ENCODE data around the gene C6orf52. TPM values are rescaled to one million over a fixed set of nuclear protein-coding genes. Genes with fewer than 3 reads are reported as not detected.

C6orf52 gene
- total RNA-seq, 1 experiment from 2014 or later: 3.9 TPM

- ChIA-PET POLR2A (no interaction called here), CTCF (no interaction called here), RAD21 (ENCODE audit: low non-redundant PET in 1 of 2, low total read pairs in 2 of 2, uncharacterized antibody in 2 of 2, unreplicated experiment in 2 of 2) (no interaction called here)
- H3K9ac ChIP-seq (ENCODE audit: low read length): no peak overlapping the region
- no TSS peak for BruUV-seq (replicated peaks)
- H3K4me3 ChIP-seq (replicated peaks in 1 of 2; ENCODE audit: low read depth in 1 of 2, low read length in 2 of 2): no peak overlapping the region
- H3K27me3 ChIP-seq (ENCODE audit: insufficient read depth, low read length): no peaks in the 10 kb centered on the region
- H3K4me2 ChIP-seq (ENCODE audit: low read length): no peak overlapping the region
- no peaks in the 10 kb centered on the region for H3K36me3 ChIP-seq (ENCODE audit: control insufficient read depth in 1 of 2, insufficient read depth in 2 of 2, low read length in 2 of 2)
- H4K20me1 ChIP-seq (ENCODE audit: insufficient read depth): no peaks in the 10 kb centered on the region
- no peak overlapping the region for H2AFZ ChIP-seq (ENCODE audit: low read depth, low read length, poor library complexity, severe bottlenecking)
- ATAC-seq (no peak), DNase-seq (ENCODE audit: low read depth, low spot score) (no peak)
- intact Hi-C loops (cut with micrococcal nuclease): no loop called here
- H3K27ac ChIP-seq (ENCODE audit: low read depth, low read length): no peak overlapping the region
- H3K79me2 ChIP-seq (ENCODE audit: insufficient read depth, low read length): no peaks in the 10 kb centered on the region
- H3K9me2 ChIP-seq (ENCODE audit: insufficient read depth): no peaks in the 10 kb centered on the region
- H3K9me3 ChIP-seq (ENCODE audit: control insufficient read depth in 1 of 2, insufficient read depth in 1 of 2, low read depth in 1 of 2, low read length in 2 of 2): no peaks in the 10 kb centered on the region
- no peak for TF ChIP-seq TCF7L2 (IDR thresholded peaks at IDR 0.05; ENCODE audit: borderline replicate concordance, extremely low read depth, insufficient read depth, insufficient read length)
- peaks cover 3 to 5% of the 10 kb centered on the region in 2 experiments for H3K4me1 ChIP-seq (ENCODE audit: control insufficient read depth in 1 of 2, insufficient read depth in 2 of 2, low read length in 2 of 2)
Observed at GRCh38 chr6:10740061-10740460, 45.6 kb upstream of the C6orf52 start.

- DNase-seq (ENCODE audit: low read depth, low spot score) (no peak), ATAC-seq (no peak)
- Histone ChIP-seq H4K20me1 (ENCODE audit: insufficient read depth) (no peaks in the 10 kb centered on the region), H3K9me2 (ENCODE audit: insufficient read depth) (no peaks in the 10 kb centered on the region), H3K4me2 (ENCODE audit: low read length) (no peak overlapping the region), H3K4me3 (replicated peaks in 1 of 2; ENCODE audit: low read depth in 1 of 2, low read length in 2 of 2) (no peak overlapping the region), H3K9ac (ENCODE audit: low read length) (no peak overlapping the region), H3K27me3 (ENCODE audit: insufficient read depth, low read length) (no peaks in the 10 kb centered on the region), H3K36me3 (ENCODE audit: control insufficient read depth in 1 of 2, insufficient read depth in 2 of 2, low read length in 2 of 2) (peaks cover 3 to 6% of the 10 kb centered on the region in 2 experiments; a peak in 1 of 4 replicates), H3K9me3 (ENCODE audit: control insufficient read depth in 1 of 2, insufficient read depth in 1 of 2, low read depth in 1 of 2, low read length in 2 of 2) (no peaks in the 10 kb centered on the region), H3K4me1 (ENCODE audit: control insufficient read depth in 1 of 2, insufficient read depth in 2 of 2, low read length in 2 of 2) (peaks cover 20 to 25% of the 10 kb centered on the region in 2 experiments), H2AFZ (ENCODE audit: low read depth, low read length, poor library complexity, severe bottlenecking) (no peak overlapping the region), H3K27ac (ENCODE audit: low read depth, low read length) (no peak overlapping the region), H3K79me2 (ENCODE audit: insufficient read depth, low read length) (no peaks in the 10 kb centered on the region)
- ChIA-PET CTCF (no interaction called here), POLR2A (interaction anchor here (0.7 kb wide), 1 partner anchor 13 kb away, joined by 3 read pairs; no protein-coding TSS in a partner anchor), RAD21 (ENCODE audit: low non-redundant PET in 1 of 2, low total read pairs in 2 of 2, uncharacterized antibody in 2 of 2, unreplicated experiment in 2 of 2) (no interaction called here)
- no TSS peak for BruUV-seq (replicated peaks)
- intact Hi-C loops (cut with micrococcal nuclease): no loop called here
- TF ChIP-seq ZFX (IDR thresholded peaks at IDR 0.05) (no peak), JUND (IDR thresholded peaks at IDR 0.05) (no peak), ZNF274 (IDR thresholded peaks at IDR 0.05; ENCODE audit: low read depth, low read length) (no peak), SP1 (IDR thresholded peaks at IDR 0.05; ENCODE audit: low read depth) (no peak), EZH2phosphoT487 (IDR thresholded peaks at IDR 0.05; ENCODE audit: borderline replicate concordance) (no peak), EZH2 (IDR thresholded peaks at IDR 0.05) (no peak), MAX (IDR thresholded peaks at IDR 0.05) (no peak), EGR1 (IDR thresholded peaks at IDR 0.05; ENCODE audit: low read depth) (no peak), SRF (IDR thresholded peaks at IDR 0.05; ENCODE audit: low read depth) (no peak), CEBPB (IDR thresholded peaks at IDR 0.05; ENCODE audit: low read depth) (no peak), RAD21 (IDR thresholded peaks at IDR 0.05; ENCODE audit: low read depth) (no peak), ATF3 (IDR thresholded peaks at IDR 0.05) (no peak), ELF1 (IDR thresholded peaks at IDR 0.05; ENCODE audit: borderline replicate concordance, low read depth) (no peak), YY1 (IDR thresholded peaks at IDR 0.05; ENCODE audit: extremely low read depth, insufficient replicate concordance, low read depth, low read length) (no peak), REST (IDR thresholded peaks at IDR 0.05; ENCODE audit: low read depth) (no peak), CBX3 (IDR thresholded peaks at IDR 0.05; ENCODE audit: low read depth) (no peak), POLR2AphosphoS5 (IDR thresholded peaks at IDR 0.05; ENCODE audit: low read depth, low read length) (no peak)
Observed at GRCh38 chr6:10736731-10737130, 42.3 kb upstream of the C6orf52 start.

All from HCT116 (cell line).